ENCODE data around the gene ZNF853.

DNA sequence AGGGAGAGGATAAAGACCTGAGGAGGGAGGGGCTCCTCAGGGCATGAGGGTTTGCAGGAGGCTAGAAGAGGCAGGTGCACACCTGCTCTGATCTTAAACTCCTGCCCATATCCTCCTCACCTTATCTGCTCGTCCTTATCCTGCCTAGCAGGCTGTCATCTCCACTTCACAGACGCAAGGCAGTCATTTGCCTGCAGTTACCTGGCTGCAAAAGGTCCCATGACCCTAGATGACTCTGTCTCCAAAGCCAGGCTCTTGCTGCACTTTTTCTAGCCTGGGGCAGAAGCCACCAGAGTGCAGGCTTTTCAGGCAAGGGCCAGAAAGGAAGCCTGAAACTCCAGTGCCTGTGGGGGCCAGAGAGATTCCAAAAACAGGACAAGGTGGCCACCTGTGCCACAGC lies 1.7 kb upstream of the ZNF853 start:
- TF ChIP-seq POLR2AphosphoS5 (IDR thresholded peaks at IDR 0.05; ENCODE audit: low read depth, low read length) (no peak), SIN3A (IDR thresholded peaks at IDR 0.05; ENCODE audit: borderline replicate concordance, insufficient read depth, low read length) (no peak), TAF1 (IDR thresholded peaks at IDR 0.05; ENCODE audit: borderline replicate concordance, insufficient read depth, low read length) (no peak)
- TF ChIP-seq, protein P1, sequence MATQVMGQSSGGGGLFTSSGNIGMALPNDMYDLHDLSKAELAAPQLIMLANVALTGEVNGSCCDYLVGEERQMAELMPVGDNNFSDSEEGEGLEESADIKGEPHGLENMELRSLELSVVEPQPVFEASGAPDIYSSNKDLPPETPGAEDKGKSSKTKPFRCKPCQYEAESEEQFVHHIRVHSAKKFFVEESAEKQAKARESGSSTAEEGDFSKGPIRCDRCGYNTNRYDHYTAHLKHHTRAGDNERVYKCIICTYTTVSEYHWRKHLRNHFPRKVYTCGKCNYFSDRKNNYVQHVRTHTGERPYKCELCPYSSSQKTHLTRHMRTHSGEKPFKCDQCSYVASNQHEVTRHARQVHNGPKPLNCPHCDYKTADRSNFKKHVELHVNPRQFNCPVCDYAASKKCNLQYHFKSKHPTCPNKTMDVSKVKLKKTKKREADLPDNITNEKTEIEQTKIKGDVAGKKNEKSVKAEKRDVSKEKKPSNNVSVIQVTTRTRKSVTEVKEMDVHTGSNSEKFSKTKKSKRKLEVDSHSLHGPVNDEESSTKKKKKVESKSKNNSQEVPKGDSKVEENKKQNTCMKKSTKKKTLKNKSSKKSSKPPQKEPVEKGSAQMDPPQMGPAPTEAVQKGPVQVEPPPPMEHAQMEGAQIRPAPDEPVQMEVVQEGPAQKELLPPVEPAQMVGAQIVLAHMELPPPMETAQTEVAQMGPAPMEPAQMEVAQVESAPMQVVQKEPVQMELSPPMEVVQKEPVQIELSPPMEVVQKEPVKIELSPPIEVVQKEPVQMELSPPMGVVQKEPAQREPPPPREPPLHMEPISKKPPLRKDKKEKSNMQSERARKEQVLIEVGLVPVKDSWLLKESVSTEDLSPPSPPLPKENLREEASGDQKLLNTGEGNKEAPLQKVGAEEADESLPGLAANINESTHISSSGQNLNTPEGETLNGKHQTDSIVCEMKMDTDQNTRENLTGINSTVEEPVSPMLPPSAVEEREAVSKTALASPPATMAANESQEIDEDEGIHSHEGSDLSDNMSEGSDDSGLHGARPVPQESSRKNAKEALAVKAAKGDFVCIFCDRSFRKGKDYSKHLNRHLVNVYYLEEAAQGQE (IDR thresholded peaks at IDR 0.05; ENCODE audit: insufficient read depth in 1 of 2, low read depth in 2 of 2, low read length in 2 of 2): no peak

Data from PFSK-1 (cell line).